Measurements from ENCODE around the gene ERCC6L.

- no peak for TF ChIP-seq ZZZ3 (IDR thresholded peaks at IDR 0.05; ENCODE audit: control insufficient read depth, insufficient read length, low read depth)
- TF ChIP-seq ASH2L (IDR thresholded peaks at IDR 0.05; ENCODE audit: borderline replicate concordance, low read depth): no peak
- TF ChIP-seq POLR2A (IDR thresholded peaks at IDR 0.05; ENCODE audit: low read depth, low read length): no peak
- TF ChIP-seq CBX5 (IDR thresholded peaks at IDR 0.05; ENCODE audit: low read depth): no peak
- 0 out of 2 replicates have a peak, but pooled peaks have one; percentile 15 for TF ChIP-seq IKZF1 (conservative IDR thresholded peaks at IDR 0.05)
- no peak for TF ChIP-seq SMC3 (IDR thresholded peaks at IDR 0.05; ENCODE audit: borderline replicate concordance, low read length)
- no peak for TF ChIP-seq GABPA (IDR thresholded peaks at IDR 0.05; ENCODE audit: low read depth)
- no peak for TF ChIP-seq BMI1 (IDR thresholded peaks at IDR 0.05; ENCODE audit: borderline replicate concordance)
- no peak for TF ChIP-seq CTCF (IDR thresholded peaks at IDR 0.05 in 2 of 3, conservative IDR thresholded peaks at IDR 0.05 in 1 of 3; ENCODE audit: control insufficient read depth in 2 of 3, extremely low read depth in 1 of 3, insufficient read depth in 1 of 3, low read depth in 3 of 3, low read length in 3 of 3)
- no peak for TF ChIP-seq RAD51 (IDR thresholded peaks at IDR 0.05)
- no peak for TF ChIP-seq MAX (IDR thresholded peaks at IDR 0.05; ENCODE audit: low read depth, low read length)
- TF ChIP-seq POLR2AphosphoS2 (IDR thresholded peaks at IDR 0.05; ENCODE audit: low read depth, low read length): no peak
Observed at GRCh38 chrX:72203421-72203820, 35.4 kb downstream of the ERCC6L start.
